IMR-90 (cell line): ENCODE results near the gene ZG16B. TPM values are rescaled to one million over a fixed set of nuclear protein-coding genes. Genes with fewer than 3 reads are reported as not detected.

Experiments used
- ATAC-seq: fragments of 200-7000 bp; cut with Tn5 transposase; 2 replicates; pipeline ENCODE4 v1.9.1; 2020; ENCODE audit warnings: low read depth, mild to moderate bottlenecking, moderate library complexity
- BruUV-seq: library from RNA; stranded (reverse); fragments of 400-500 nt; replicated peaks from 2 replicates; lab custom pipeline; 2021; lab: Mats Ljungman, UMichigan
- CTCF ChIA-PET: fragments of 300-600 bp; formaldehyde crosslinking; extraction: SDS; loops from one replicate; lab custom pipeline; 2021; ENCODE audit warnings: antibody characterized with exemption; lab: Yijun Ruan, JAX
- POLR2A ChIA-PET: fragments of 300-600 bp; sonication (Branson Sonifier 250); formaldehyde crosslinking; loops from one replicate; lab custom pipeline; 2022; ENCODE audit warnings: antibody characterized with exemption; ENCODE audit not compliant: unreplicated experiment; lab: Charles Lee
- DNase-seq: peaks from one replicate; pipeline ENCODE4 v3.0.0; 2013
- H2AFZ ChIP-seq: replicated peaks from 2 replicates; pipeline ENCODE3; 2013; ENCODE audit warnings: low read length, mild to moderate bottlenecking; ENCODE audit not compliant: poor library complexity
- H2AK5ac ChIP-seq: 2 replicates; pipeline ENCODE4 v1.6.1; 2013; ENCODE audit warnings: low read depth, low read length, inconsistent platforms
- H2AK9ac ChIP-seq: replicated peaks from 2 replicates; pipeline ENCODE3; 2013; ENCODE audit warnings: mild to moderate bottlenecking, low read depth, low read length, moderate library complexity; ENCODE audit not compliant: poor library complexity
- H2BK120ac ChIP-seq: 2 replicates; pipeline ENCODE4 v1.6.1; 2013; ENCODE audit warnings: low read depth, low read length, inconsistent platforms
- H2BK15ac ChIP-seq: 3 replicates; pipeline ENCODE4 v1.6.1; 2013; ENCODE audit warnings: low read depth, low read length, inconsistent platforms
- H2BK20ac ChIP-seq: 2 replicates; pipeline ENCODE4 v1.6.1; 2013; ENCODE audit warnings: low read depth, mild to moderate bottlenecking, inconsistent platforms, low read length, moderate library complexity
- H2BK5ac ChIP-seq: 2 replicates; pipeline ENCODE4 v1.6.1; 2013; ENCODE audit warnings: mild to moderate bottlenecking, low read depth, low read length, inconsistent platforms; ENCODE audit not compliant: poor library complexity, severe bottlenecking
- H3K14ac ChIP-seq: replicated peaks from 2 replicates; pipeline ENCODE4 v1.6.1; 2013; ENCODE audit warnings: low read depth, low read length, inconsistent platforms
- H3K18ac ChIP-seq: 2 replicates; pipeline ENCODE4 v1.6.1; 2013; ENCODE audit warnings: low read depth, low read length, control low read depth
- H3K23ac ChIP-seq: 2 replicates; pipeline ENCODE4 v1.6.1; 2013; ENCODE audit warnings: low read depth, low read length, inconsistent platforms
- H3K27ac ChIP-seq: 2 replicates; pipeline ENCODE4 v1.5.1; 2013; ENCODE audit warnings: mild to moderate bottlenecking, control low read depth, low read length; ENCODE audit not compliant: insufficient read depth
- H3K27me3 ChIP-seq: 2 replicates; pipeline ENCODE4 v1.6.1; 2013; ENCODE audit warnings: low read length; ENCODE audit not compliant: control insufficient read depth, insufficient read depth
- H3K36me3 ChIP-seq: 2 replicates; pipeline ENCODE4 v1.6.1; 2013; ENCODE audit warnings: low read length, mixed read lengths; ENCODE audit not compliant: control insufficient read depth, insufficient read depth
- H3K4ac ChIP-seq: 2 replicates; pipeline ENCODE4 v1.6.1; 2013; ENCODE audit warnings: low read depth, low read length, inconsistent platforms
- H3K4me1 ChIP-seq: 2 replicates; pipeline ENCODE4 v1.6.1; 2013; ENCODE audit warnings: low read length, mixed read lengths; ENCODE audit not compliant: control insufficient read depth, insufficient read depth
- H3K4me2 ChIP-seq: 2 replicates; pipeline ENCODE4 v1.6.1; 2013; ENCODE audit warnings: low read depth, mild to moderate bottlenecking, control low read depth, low read length, moderate library complexity
- H3K4me3 ChIP-seq: 2 replicates; pipeline ENCODE4 v1.5.1; 2013; ENCODE audit warnings: low read depth, mild to moderate bottlenecking, control low read depth, low read length, moderate library complexity; ENCODE audit not compliant: insufficient read depth
- H3K56ac ChIP-seq: 2 replicates; pipeline ENCODE4 v1.6.1; 2013; ENCODE audit warnings: low read length, inconsistent platforms; ENCODE audit not compliant: insufficient read depth; ENCODE audit errors: extremely low read depth
- H3K79me1 ChIP-seq, 2 experiments: 2 replicates each; pipeline ENCODE4 v1.6.1; 2013; ENCODE audit warnings: low read length in 2 of 2, inconsistent platforms in 1 of 2, low read depth in 1 of 2
- H3K9ac ChIP-seq: 2 replicates; pipeline ENCODE4 v1.6.1; 2013; ENCODE audit warnings: low read depth, low read length, control low read depth
- H3K9me1 ChIP-seq: 2 replicates; pipeline ENCODE4 v1.6.1; 2013; ENCODE audit warnings: low read length, inconsistent platforms; ENCODE audit not compliant: insufficient read depth
- H3K9me3 ChIP-seq: 2 replicates; pipeline ENCODE4 v1.6.1; 2013; ENCODE audit warnings: low read length; ENCODE audit not compliant: control insufficient read depth, insufficient read depth
- H4K20me1 ChIP-seq: 2 replicates; pipeline ENCODE4 v1.6.1; 2013; ENCODE audit warnings: low read length, inconsistent platforms; ENCODE audit not compliant: insufficient read depth
- H4K5ac ChIP-seq: 2 replicates; pipeline ENCODE4 v1.6.1; 2013; ENCODE audit warnings: mild to moderate bottlenecking, low read depth, low read length, control low read depth
- H4K8ac ChIP-seq, 2 experiments: 2 replicates each; pipeline ENCODE4 v1.6.1; 2013; ENCODE audit warnings: low read depth in 2 of 2, low read length in 2 of 2, control low read depth in 1 of 2, inconsistent platforms in 1 of 2
- H4K91ac ChIP-seq: 2 replicates; pipeline ENCODE4 v1.6.1; 2013; ENCODE audit warnings: low read depth, low read length, inconsistent platforms; ENCODE audit not compliant: insufficient read depth
- BHLHE40 ChIP-seq: fragments of 150-350 bp; IDR thresholded peaks from 2 replicates; pipeline ENCODE4 v1.6.1; 2016; ENCODE audit warnings: mild to moderate bottlenecking, low read depth, low read length
- CEBPB ChIP-seq: IDR thresholded peaks from 2 replicates; pipeline ENCODE4 v1.6.1; 2012; ENCODE audit warnings: low read depth, low read length, improper control_type of control experiment
- FOS ChIP-seq: fragments of 150-350 bp; IDR thresholded peaks from 2 replicates; pipeline ENCODE4 v1.6.1; 2016; ENCODE audit warnings: low read depth, low read length
- MAFK ChIP-seq: IDR thresholded peaks from 2 replicates; pipeline ENCODE4 v1.6.1; 2012; ENCODE audit warnings: low read depth, low read length, improper control_type of control experiment
- MAZ ChIP-seq: IDR thresholded peaks from 2 replicates; pipeline ENCODE4 v1.6.1; 2012; ENCODE audit warnings: low read depth, mild to moderate bottlenecking, low read length, improper control_type of control experiment, moderate library complexity, borderline replicate concordance
- MXI1 ChIP-seq: IDR thresholded peaks from 2 replicates; pipeline ENCODE4 v1.6.1; 2012; ENCODE audit warnings: low read depth, mild to moderate bottlenecking, low read length, moderate library complexity, borderline replicate concordance
- NFE2L2 ChIP-seq: fragments of 150-350 bp; IDR thresholded peaks from 2 replicates; pipeline ENCODE4 v1.6.1; 2016; ENCODE audit warnings: low read depth, mild to moderate bottlenecking, low read length
- POLR2A ChIP-seq: IDR thresholded peaks from 2 replicates; pipeline ENCODE4 v1.6.1; 2012; ENCODE audit warnings: mild to moderate bottlenecking, low read depth, low read length
- RAD21 ChIP-seq: IDR thresholded peaks from 2 replicates; pipeline ENCODE4 v1.6.1; 2012; ENCODE audit warnings: low read length, improper control_type of control experiment
- RCOR1 ChIP-seq: IDR thresholded peaks from 2 replicates; pipeline ENCODE4 v1.6.1; 2012; ENCODE audit warnings: mild to moderate bottlenecking, low read length, improper control_type of control experiment; ENCODE audit not compliant: insufficient replicate concordance
- RFX5 ChIP-seq: IDR thresholded peaks from 2 replicates; pipeline ENCODE4 v1.8.0; 2012; ENCODE audit warnings: low read depth, mild to moderate bottlenecking, low read length, moderate library complexity
- SMC3 ChIP-seq: fragments of 150-350 bp; IDR thresholded peaks from 2 replicates; pipeline ENCODE4 v1.6.1; 2016; ENCODE audit warnings: low read depth, mild to moderate bottlenecking, antibody characterized with exemption, low read length, moderate library complexity
- WGBS, 2 experiments: methylation state at CpG; one replicate each; pipeline versions ENCODE4 v1.1.5 to v1.1.7; 2013; ENCODE audit warnings: missing lambda C conversion rate in 2 of 2; ENCODE audit not compliant: insufficient read length in 1 of 2; ENCODE audit errors: extremely low coverage in 2 of 2; 5-methylcytosine and 5-hydroxymethylcytosine counted together
- dilution Hi-C: fragments of 300-500 bp; cut with HindIII; formaldehyde crosslinking; loops from one replicate; pipeline ENCODE4 v1.14.3; 2018; ENCODE audit warnings: low sequenced_read_pairs; ENCODE audit not compliant: unreplicated experiment
- in situ Hi-C: fragments of 300-500 bp; cut with MboI; formaldehyde crosslinking; loops from 3 replicates; pipeline ENCODE4 v1.14.3; 2019; ENCODE audit warnings: low sequenced_read_pairs, inconsistent platforms, mixed read lengths
- intact Hi-C: fragments of 100-400 bp; cut with micrococcal nuclease; formaldehyde crosslinking; loops from 2 replicates; pipeline ENCODE4 v1.10.0; 2022
- polyA plus RNA-seq, 3 experiments: library from polyadenylated mRNA; depleted of rRNA; stranded (reverse); fragments of >200 nt; gene quantifications; 2 replicates each; pipeline ENCODE4 v1.2.3, GENCODE V29; 2012; ENCODE audit warnings: low replicate concordance in 1 of 3
- total RNA-seq: library from RNA; depleted of rRNA; stranded (reverse); fragments of >200 nt; gene quantifications from 2 replicates; pipeline ENCODE4 v1.2.3, GENCODE V29; 2012
- TF ChIP-seq, protein P1 (sequence below): fragments of 150-350 bp; IDR thresholded peaks from 2 replicates; pipeline ENCODE4 v1.6.1; 2016; ENCODE audit warnings: low read depth, mild to moderate bottlenecking, low read length, moderate library complexity, borderline replicate concordance
- TF ChIP-seq, protein P2 (sequence below): conservative IDR thresholded peaks from 2 replicates; pipeline ENCODE4 v1.5.1; 2012; ENCODE audit warnings: mild to moderate bottlenecking, low read depth, low read length, improper control_type of control experiment
- TF ChIP-seq, protein P3 (sequence below): fragments of 150-350 bp; IDR thresholded peaks from 2 replicates; pipeline ENCODE4 v1.6.1; 2017; ENCODE audit warnings: mild to moderate bottlenecking, antibody characterized with exemption, low read length, low read depth

The ZG16B gene
- total and polyA plus RNA-seq, 2 of the 4 experiments (the other 2 are of a cell fraction), result 0.54 to 0.65 TPM

DNA sequence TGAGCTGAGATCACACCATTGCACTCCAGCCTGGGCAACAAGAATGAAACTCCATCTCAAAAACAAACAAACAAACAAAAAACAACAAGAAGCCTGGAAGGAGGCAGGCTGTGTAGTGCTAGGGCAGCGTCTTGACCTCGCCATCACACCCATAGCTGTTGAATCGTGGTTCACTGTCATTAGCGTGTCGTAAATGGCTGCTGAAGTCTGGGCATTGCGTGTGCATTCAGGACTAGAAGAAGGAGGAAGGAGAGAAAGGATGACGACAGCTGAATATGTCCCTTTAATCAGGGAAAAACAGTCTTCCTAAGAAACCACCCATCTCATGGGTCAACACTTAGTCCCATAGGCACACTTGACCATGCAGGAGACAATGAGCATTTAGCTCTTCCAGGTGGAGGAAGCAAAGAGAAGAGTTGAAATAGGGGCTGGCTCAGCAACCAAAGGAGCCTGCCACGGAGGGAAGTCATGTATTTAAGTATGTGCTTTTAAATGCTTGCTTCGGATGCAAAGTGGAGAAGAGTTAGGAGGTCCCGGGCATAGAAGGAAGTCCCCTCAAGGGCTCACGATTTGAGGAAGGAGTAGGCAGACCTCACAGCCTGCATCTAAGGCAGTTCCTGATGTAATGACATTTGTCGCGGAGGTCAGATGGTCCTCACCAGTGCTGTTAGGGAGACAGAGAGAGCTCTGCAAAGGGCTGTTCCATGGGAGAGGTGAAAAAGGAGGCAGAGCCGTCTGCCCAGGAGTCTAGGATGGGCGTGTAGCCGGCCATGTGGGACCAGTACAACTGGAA is 19.0 kb downstream of the ZG16B start:
- ChIA-PET CTCF (no interaction called here), POLR2A (no interaction called here)
- Histone ChIP-seq H3K18ac (no peak overlapping the region), H3K4ac (no peak overlapping the region), H3K9me1 (peaks cover 6% of the 10 kb centered on the region), H3K27ac (no peak overlapping the region), H2BK20ac (no peak overlapping the region), H3K27me3 (peaks cover 12% of the 10 kb centered on the region), H3K9me3 (peaks cover 3% of the 10 kb centered on the region), H3K4me3 (no peak overlapping the region), H2AK9ac (no peak overlapping the region), H4K5ac (no peak overlapping the region), H3K23ac (0 out of 2 replicates have a peak overlapping the region, but pooled peaks have one; percentile 10), H4K20me1 (peaks cover 4% of the 10 kb centered on the region; the same call in 1 of the 2 replicates), H3K56ac (no peak overlapping the region), H3K36me3 (no peaks in the 10 kb centered on the region), H2AFZ (no peak overlapping the region), H3K4me2 (no peak overlapping the region), H4K91ac (no peak overlapping the region), H3K4me1 (peaks cover 4% of the 10 kb centered on the region), H3K79me1 (no peaks in the 10 kb centered on the region), H3K14ac (no peak overlapping the region), H2BK15ac (no peak overlapping the region), H2BK5ac (no peak overlapping the region), H3K9ac (no peak overlapping the region), H4K8ac (no peak overlapping the region), H2AK5ac (no peak overlapping the region), H2BK120ac (no peak overlapping the region)
- ATAC-seq, result no peak
- in situ Hi-C loops, result no loop called here
- DNase-seq, result no peak
- intact Hi-C loops, result no loop called here
- dilution Hi-C loops, result no loop called here
- 79% methylated on average over 3 of the region's 16 CpGs; no CpG with 5 or more reads in 1 of the 2 experiments for WGBS, 2 experiments
- no TSS peak for BruUV-seq
- TF ChIP-seq, protein P1, sequence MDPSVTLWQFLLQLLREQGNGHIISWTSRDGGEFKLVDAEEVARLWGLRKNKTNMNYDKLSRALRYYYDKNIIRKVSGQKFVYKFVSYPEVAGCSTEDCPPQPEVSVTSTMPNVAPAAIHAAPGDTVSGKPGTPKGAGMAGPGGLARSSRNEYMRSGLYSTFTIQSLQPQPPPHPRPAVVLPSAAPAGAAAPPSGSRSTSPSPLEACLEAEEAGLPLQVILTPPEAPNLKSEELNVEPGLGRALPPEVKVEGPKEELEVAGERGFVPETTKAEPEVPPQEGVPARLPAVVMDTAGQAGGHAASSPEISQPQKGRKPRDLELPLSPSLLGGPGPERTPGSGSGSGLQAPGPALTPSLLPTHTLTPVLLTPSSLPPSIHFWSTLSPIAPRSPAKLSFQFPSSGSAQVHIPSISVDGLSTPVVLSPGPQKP, result no peak
- no peak for TF ChIP-seq CEBPB
- TF ChIP-seq, protein P2, sequence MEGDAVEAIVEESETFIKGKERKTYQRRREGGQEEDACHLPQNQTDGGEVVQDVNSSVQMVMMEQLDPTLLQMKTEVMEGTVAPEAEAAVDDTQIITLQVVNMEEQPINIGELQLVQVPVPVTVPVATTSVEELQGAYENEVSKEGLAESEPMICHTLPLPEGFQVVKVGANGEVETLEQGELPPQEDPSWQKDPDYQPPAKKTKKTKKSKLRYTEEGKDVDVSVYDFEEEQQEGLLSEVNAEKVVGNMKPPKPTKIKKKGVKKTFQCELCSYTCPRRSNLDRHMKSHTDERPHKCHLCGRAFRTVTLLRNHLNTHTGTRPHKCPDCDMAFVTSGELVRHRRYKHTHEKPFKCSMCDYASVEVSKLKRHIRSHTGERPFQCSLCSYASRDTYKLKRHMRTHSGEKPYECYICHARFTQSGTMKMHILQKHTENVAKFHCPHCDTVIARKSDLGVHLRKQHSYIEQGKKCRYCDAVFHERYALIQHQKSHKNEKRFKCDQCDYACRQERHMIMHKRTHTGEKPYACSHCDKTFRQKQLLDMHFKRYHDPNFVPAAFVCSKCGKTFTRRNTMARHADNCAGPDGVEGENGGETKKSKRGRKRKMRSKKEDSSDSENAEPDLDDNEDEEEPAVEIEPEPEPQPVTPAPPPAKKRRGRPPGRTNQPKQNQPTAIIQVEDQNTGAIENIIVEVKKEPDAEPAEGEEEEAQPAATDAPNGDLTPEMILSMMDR, result no peak
- TF ChIP-seq SMC3, result no peak
- no peak for TF ChIP-seq RFX5
- TF ChIP-seq POLR2A, result no peak
- TF ChIP-seq RAD21, result no peak
- TF ChIP-seq BHLHE40, result no peak
- no peak for TF ChIP-seq NFE2L2
- TF ChIP-seq, protein P3, sequence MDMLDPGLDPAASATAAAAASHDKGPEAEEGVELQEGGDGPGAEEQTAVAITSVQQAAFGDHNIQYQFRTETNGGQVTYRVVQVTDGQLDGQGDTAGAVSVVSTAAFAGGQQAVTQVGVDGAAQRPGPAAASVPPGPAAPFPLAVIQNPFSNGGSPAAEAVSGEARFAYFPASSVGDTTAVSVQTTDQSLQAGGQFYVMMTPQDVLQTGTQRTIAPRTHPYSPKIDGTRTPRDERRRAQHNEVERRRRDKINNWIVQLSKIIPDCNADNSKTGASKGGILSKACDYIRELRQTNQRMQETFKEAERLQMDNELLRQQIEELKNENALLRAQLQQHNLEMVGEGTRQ, result no peak
- no peak for TF ChIP-seq MAZ
- no peak for TF ChIP-seq RCOR1
- TF ChIP-seq MAFK, result no peak
- TF ChIP-seq FOS, result no peak
- TF ChIP-seq MXI1, result no peak
